NK-92 (cell line): ENCODE measurements around the gene PROK1.

Experiments
- DNase-seq: peaks from one replicate; lab custom pipeline; 2025; ENCODE audit not compliant: unreplicated experiment; lab: John Stamatoyannopoulos, UW

The PROK1 gene

GRCh38 chr1:110487726-110488125, 36.8 kb downstream of the PROK1 start:
- no peak for DNase-seq

- DNase-seq: no peak
These were observed 37.2 kb downstream of the PROK1 start for GRCh38 chr1:110488161-110488560.

- DNase-seq: no peak
These were observed 37.9 kb downstream of the PROK1 start for GRCh38 chr1:110488867-110489266.

GRCh38 chr1:110489406-110489805, 38.5 kb downstream of the PROK1 start:
- no peak for DNase-seq

- no peak for DNase-seq
These were observed 39.1 kb downstream of the PROK1 start for GRCh38 chr1:110489973-110490542.

- DNase-seq: no peak
These were observed 40.0 kb downstream of the PROK1 start for GRCh38 chr1:110490791-110491451.

GRCh38 chr1:110492573-110492972, 41.6 kb downstream of the PROK1 start:
- no peak for DNase-seq

GRCh38 chr1:110493059-110493699, 42.2 kb downstream of the PROK1 start:
- DNase-seq: no peak

- DNase-seq: no peak
These were observed 43.1 kb downstream of the PROK1 start for GRCh38 chr1:110494036-110494435.

GRCh38 chr1:110494522-110495406, 43.8 kb downstream of the PROK1 start:
- no peak for DNase-seq

- DNase-seq: peak; percentile 32
These were observed 45.1 kb downstream of the PROK1 start for GRCh38 chr1:110495926-110496600.

- no peak for DNase-seq
These were observed 47.3 kb downstream of the PROK1 start for GRCh38 chr1:110498270-110498669.

- DNase-seq: no peak
These were observed 50.7 kb downstream of the PROK1 start for GRCh38 chr1:110501488-110502132.

GRCh38 chr1:110502402-110503151, 51.6 kb downstream of the PROK1 start:
- DNase-seq: no peak

- no peak for DNase-seq
These were observed 52.5 kb downstream of the PROK1 start for GRCh38 chr1:110503471-110503870.

- no peak for DNase-seq
These were observed 53.3 kb downstream of the PROK1 start for GRCh38 chr1:110504226-110504625.

GRCh38 chr1:110505596-110505995, 54.6 kb downstream of the PROK1 start:
- no peak for DNase-seq

GRCh38 chr1:110506541-110506940, 55.6 kb downstream of the PROK1 start:
- DNase-seq: no peak
